HL-60 (cell line): Measurements from ENCODE around the gene MAP3K2.

ENCODE experiments used
- DNase-seq, 2 experiments: peaks; one replicate each; pipeline ENCODE4 v3.0.0-alpha.2; 2010 to 2020; ENCODE audit warnings: low read depth in 1 of 2, low spot score in 1 of 2
- H3K27ac ChIP-seq: fragments of 250-450 bp; sonication (Bioruptor Pico); replicated peaks from 2 replicates; pipeline ENCODE4 v1.5.1; 2020; ENCODE audit warnings: mild to moderate bottlenecking, moderate library complexity
- H3K27me3 ChIP-seq: fragments of 250-450 bp; sonication (Bioruptor Pico); 2 replicates; pipeline ENCODE4 v1.5.1; 2021; ENCODE audit warnings: mild to moderate bottlenecking, moderate library complexity; ENCODE audit not compliant: insufficient read depth, poor library complexity, severe bottlenecking
- H3K4me3 ChIP-seq: replicated peaks from 2 replicates; pipeline ENCODE4 v1.5.1; 2011; ENCODE audit warnings: mild to moderate bottlenecking, control low read depth, low read length; ENCODE audit not compliant: insufficient read depth
- CTCF ChIP-seq: IDR thresholded peaks from one replicate; pipeline ENCODE4 v1.5.1; 2011; ENCODE audit warnings: low read length, control low read depth, inconsistent platforms; ENCODE audit not compliant: insufficient read depth
- GABPA ChIP-seq: IDR thresholded peaks from 2 replicates; pipeline ENCODE4 v1.6.1; 2012; ENCODE audit warnings: low read depth
- POLR2AphosphoS5 ChIP-seq: IDR thresholded peaks from 2 replicates; pipeline ENCODE4 v1.6.1; 2012; ENCODE audit warnings: low read depth
- REST ChIP-seq: IDR thresholded peaks from 2 replicates; pipeline ENCODE4 v1.6.1; 2012; ENCODE audit warnings: low read depth; ENCODE audit not compliant: insufficient replicate concordance
- SPI1 ChIP-seq: IDR thresholded peaks from 2 replicates; pipeline ENCODE4 v1.6.1; 2012; ENCODE audit warnings: low read depth, mild to moderate bottlenecking, borderline replicate concordance

Gene MAP3K2

GRCh38 chr2:127351603-127352002 lies 36.2 kb downstream of the MAP3K2 start:
- H3K4me3 ChIP-seq: no peak overlapping the region
- DNase-seq: no peak
- TF ChIP-seq CTCF (no peak), SPI1 (no peak), REST (no peak), GABPA (no peak), POLR2AphosphoS5 (no peak)
- H3K27me3 ChIP-seq: no peaks in the 10 kb centered on the region
- no peak overlapping the region; the same call in 1 of the 2 replicates for H3K27ac ChIP-seq

DNA sequence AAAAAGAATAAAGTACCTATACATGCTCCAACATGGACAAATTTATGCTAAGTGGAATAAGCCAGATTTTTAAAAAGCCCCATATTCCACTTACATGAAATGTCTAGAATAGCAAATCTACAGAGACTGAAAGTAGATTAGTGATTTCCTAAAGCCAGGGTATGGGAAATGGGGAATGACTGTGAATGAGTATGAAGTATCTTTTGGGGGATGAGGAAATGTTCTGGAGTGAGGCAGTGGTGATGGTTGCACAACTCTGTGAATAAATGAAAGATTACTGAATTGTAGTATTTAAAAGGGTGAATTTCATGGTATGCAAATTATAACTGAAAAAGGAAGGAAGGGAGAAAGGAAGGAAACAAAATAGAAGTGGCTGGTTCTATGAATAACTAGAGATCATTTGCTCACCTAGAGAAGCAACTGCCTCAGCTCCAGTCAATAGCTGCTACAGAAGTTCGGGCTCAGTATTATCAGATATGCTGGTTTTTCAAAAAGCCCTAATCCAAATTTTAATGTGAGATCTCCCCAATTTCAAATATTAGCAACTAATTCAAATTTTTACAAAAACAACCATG lies 39.3 kb downstream of the MAP3K2 start:
- Histone ChIP-seq H3K4me3 (no peak overlapping the region), H3K27me3 (no peaks in the 10 kb centered on the region), H3K27ac (no peak overlapping the region)
- DNase-seq: no peak
- no peak for TF ChIP-seq CTCF
- no peak for TF ChIP-seq REST
- TF ChIP-seq GABPA: no peak
- TF ChIP-seq SPI1: no peak

DNA sequence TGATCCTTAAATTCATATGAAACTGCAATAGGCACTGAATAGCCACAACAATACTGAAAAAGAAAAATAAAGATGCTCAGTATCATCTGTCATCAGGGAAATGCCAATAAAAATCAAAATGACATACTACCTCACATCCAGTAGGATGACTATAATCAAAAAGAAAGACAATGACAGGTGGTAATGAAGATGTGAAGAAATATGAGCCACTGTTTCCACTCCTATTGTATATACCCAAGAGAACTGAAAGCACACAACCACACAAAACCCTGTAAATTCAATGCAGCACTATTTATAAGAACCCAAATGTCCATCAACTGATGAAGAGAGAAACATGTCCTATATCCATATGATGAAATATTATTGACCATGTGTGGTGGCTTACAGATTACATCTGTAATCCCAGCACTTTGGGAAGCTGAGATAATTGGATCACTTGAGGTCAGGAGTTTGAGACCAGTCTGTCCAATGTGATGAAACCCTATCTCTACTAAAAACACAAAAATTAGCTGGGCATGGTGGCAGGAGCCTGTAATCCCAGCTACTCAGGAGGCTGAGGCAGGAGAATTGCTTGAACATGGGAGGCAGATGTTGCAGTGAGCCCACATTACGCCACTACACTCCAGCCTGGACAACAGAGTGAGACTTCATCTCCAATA lies 39.9 kb downstream of the MAP3K2 start:
- DNase-seq: no peak

More for the DNA sequence above, 39.9 kb downstream of the MAP3K2 start:
- H3K27ac ChIP-seq: no peak overlapping the region
- no peak overlapping the region for H3K4me3 ChIP-seq
- no peak for TF ChIP-seq GABPA
- TF ChIP-seq CTCF: no peak
- TF ChIP-seq POLR2AphosphoS5: no peak
- no peak for TF ChIP-seq REST
- no peak for TF ChIP-seq SPI1
- no peaks in the 10 kb centered on the region for H3K27me3 ChIP-seq
